ENCODE results near the gene AIFM1.

- no peak for TF ChIP-seq CTCF (IDR thresholded peaks at IDR 0.05; ENCODE audit: low read depth, low read length)
- TF ChIP-seq POLR2A (IDR thresholded peaks at IDR 0.05; ENCODE audit: extremely low read depth, insufficient read length), result no peak
These were observed 84.1 kb downstream of the AIFM1 start for GRCh38 chrX:130081421-130082045.
